Activated T-helper 9 cell treated with anti-CD3 and anti-CD28 coated beads, Interleukin-2, amount 50 U/mL, for 16 hours (primary cell): Measurements from ENCODE around the gene TSHZ2.
"Not testable (repeated sequence)": the region's sequence is repeated elsewhere in the genome, so short reads cannot be mapped to it uniquely, and the experiment has no call there.

Source experiments
- DNase-seq: peaks from one replicate; pipeline ENCODE4 v3.0.0-alpha.2; 2020; ENCODE audit warnings: low read depth

TSHZ2 gene

DNA sequence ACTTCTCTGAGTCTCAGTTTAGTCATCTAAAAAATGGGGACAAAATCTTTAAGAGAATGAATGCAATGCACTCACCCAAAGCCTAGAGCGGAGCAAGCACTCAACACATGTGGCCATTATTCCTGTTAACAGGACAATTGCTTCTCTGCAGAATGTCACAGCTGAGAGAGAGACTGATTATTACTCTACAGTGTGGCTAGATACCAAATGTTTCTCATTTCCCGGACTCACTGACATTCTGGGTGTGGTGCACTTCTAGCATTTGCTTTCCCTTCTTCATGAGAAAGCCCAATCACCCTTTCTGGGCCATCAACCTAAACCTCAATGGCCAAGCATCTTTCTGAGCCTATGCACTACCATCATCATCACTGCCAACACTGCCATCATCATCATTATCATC is 347.6 kb downstream of the TSHZ2 start:
- DNase-seq: no peak

DNA sequence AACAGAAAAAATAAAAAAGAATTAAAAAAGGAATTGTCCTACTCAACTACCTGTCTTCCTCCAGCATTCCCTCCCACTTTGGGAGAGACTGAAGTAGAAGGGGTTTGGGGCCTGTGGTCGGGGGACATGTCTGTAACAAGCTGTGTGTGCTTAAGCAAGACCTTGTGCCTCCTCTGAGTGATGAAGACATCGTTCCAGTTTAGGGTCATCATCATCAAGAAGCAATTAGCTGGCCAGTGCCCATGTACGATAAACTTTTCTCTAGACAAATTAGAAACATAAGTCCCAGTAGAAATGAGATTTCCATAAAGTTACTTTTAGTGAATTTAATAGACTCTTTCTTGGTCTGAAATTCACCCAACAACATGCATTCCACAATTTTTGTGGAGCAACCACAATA is 348.5 kb downstream of the TSHZ2 start:
- DNase-seq: no peak

- DNase-seq: no peak
Observed at GRCh38 chr20:53321596-53321995, 349.4 kb downstream of the TSHZ2 start.

DNA sequence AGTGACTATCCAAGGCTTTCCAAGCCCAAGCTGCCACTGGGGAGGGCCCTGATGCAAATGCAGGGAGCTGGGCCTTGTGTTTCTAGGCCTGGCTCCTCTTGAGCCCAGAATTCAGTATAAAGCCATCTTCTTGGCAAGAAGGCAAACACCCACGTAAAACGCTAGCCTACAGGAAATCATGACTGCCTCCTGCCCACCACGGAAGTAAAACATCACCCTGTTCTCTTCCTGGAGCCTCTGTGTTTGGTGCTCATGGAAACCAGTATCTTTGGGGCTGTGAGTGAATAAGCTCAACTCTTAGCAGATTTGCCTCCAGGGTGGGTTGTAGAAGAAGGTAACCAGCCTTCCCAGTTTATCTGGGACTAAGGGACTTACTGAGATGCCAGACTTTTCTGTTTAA is 350.5 kb downstream of the TSHZ2 start:
- no peak for DNase-seq

GRCh38 chr20:53323460-53323859 is 351.3 kb downstream of the TSHZ2 start:
- not testable (repeated sequence) for DNase-seq

DNA sequence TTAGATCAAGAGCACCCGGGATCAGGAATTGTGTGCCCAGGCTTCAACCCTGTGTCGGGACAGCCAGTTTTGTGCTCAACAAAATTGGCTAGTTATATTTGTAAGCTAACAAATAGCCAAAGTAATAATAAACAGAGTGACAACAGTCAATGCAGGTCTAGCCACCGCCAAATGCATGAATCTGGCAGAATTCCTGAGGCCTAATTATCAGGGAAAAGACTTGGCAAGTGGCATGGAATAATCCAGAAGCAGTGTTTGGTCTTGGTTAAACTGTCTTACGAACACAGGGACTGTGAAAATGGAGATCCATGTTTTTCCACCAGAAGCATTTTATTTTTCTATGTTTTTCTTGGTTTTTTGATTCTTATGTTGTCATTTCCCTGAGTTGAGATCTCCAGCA is 352.7 kb downstream of the TSHZ2 start:
- DNase-seq: no peak

DNA sequence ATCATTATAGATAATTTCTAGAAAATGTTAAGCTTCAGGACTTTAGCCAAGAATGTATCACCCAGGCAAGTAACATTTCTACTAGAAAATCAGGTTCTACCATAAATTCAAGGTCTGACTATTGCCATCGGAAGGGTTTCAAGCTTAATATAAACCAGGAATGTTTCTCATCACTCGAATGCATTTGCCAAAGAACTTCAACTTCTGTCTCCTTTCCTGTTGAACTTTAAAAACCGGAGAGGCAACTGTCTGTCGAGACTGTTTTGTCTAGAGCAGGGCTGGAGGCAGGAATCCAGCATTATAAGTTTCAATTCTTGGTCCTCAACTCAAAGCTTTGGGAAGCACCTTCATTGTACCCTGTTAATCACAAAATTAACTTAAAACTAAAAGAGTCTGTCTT is 356.8 kb downstream of the TSHZ2 start:
- no peak for DNase-seq

DNA sequence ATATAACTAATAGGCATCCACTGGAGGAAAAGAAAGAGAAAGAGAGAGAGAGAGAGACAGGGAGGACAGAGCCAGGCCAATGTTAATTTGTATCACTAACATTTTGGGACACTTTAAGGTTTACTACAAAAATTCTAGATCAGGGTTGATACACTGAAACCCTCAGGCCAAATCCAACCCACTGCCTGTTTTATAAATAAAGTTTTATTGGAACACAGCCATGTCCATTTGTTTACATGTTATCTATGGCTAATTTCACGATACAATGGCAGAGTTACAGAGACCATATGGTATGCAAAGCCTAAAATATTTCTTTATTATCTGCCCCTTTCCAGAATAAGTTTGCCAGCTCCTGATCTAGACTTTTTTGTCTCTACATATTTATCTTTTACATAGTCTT is 357.6 kb downstream of the TSHZ2 start:
- DNase-seq: no peak

GRCh38 chr20:53330601-53331140 is 358.5 kb downstream of the TSHZ2 start:
- DNase-seq: no peak

DNA sequence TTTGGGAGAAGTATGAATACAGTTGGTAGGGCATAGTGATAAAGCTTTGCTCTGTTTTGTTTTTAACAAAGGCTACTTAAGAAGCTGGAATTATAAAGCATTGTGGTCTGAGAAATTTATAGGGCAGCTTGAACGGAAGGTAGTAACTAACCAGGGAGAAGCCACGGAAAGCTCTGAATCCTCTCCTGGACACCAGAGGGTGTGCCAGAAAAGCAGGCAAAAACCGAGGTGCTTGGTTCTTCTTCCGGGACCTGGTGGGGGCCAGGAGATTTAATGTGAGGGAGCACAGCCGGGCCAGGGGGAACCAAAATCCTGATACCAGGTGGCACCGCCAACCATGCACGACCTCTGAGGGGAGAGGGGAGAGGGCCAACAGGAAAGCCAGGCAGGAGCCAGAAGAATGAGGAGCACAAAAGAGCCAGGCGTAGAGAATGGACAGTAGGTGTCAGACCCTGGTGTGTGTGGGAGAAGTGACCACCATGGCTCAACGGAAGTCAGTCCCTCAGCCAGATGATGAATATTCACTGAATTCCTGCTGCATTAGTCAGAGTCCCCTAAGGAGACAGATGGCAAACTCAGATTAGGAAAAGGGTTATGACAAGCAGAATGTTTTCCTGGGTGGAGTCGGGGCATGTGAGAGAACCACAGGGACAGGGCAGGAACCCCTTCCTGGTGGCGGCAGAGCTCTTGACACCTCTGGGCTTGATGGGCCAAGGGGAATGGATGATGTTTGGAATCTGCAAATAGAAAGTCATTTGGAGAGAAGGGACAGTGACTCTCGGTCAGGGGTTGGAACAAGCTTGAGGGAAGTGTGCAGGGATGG is 359.2 kb downstream of the TSHZ2 start:
- no peak for DNase-seq

DNA sequence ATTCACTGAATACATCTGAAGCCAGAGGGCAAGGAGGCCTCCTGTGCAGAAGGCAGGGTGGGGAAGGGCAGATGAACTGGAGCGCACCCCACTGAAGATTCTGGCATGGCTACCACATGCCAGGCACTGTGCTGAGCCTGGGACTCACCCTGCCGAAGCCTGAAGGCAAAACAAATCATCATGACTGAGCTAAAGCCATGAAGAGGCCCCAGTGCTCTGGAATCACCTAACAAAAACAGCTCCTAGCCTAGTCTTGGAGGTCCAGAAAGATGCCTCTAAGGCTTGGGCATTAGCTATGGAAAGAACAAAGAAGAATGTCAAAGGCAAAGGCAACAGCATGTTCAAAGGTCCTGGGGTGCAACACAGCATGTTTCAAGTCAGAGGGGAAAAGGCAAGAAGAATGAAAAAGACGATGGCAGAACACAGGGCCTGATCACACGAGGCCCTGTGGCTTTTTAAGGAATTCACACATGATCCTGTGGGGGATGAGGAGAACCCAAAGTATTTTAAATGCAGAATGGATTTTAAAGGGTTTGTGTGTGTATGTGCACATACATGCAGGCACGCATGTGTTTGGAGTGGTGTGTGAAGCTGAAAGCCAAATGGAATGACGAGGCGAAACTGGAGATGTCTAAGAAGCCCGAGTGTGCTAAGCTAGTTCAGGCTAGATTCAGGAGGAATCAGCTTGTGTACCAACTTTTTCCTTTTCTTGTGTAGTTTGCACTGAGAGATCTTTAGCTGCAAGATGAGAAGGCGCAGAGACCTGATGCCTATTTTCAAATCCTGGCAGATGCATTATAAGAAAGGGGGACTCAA is 360.1 kb downstream of the TSHZ2 start:
- DNase-seq: no peak

GRCh38 chr20:53334861-53335260 is 362.7 kb downstream of the TSHZ2 start:
- DNase-seq: no peak

DNA sequence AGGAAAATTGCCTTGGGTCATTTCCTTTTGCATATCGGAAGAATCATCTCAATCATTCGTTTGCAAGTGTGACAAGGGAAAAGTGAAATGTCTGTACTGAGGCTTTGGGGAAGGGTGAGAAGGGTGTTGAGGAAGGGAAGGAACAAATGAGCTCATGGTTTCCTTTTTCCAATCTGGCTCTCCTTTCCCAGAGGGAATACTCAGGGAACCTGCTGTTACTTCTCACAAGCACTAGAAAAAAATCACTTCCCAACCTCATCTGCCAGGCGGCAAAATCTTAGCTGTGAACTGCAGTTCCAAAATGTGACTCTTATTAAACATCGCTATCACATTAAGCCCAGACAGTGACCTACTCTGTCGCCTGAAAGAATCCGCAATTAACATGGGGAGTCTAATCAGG is 363.4 kb downstream of the TSHZ2 start:
- no peak for DNase-seq

DNA sequence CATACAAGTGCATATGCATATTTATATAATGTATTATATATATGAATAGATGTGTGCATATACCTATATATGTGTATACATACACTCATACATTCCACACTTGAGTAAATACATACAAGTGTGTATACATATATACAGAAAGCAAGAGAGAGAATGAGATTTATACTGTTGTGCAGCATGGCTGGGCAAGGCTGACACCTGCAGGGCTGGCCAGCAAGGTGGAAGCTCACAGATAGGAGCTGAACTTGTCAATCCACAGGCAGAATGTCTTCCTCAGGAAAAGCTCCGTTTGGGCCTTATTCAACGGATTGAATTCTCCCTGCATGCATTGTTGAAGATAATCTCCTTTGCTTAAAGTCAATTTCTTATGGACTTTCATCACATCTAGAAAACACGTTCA is 364.7 kb downstream of the TSHZ2 start:
- no peak for DNase-seq

GRCh38 chr20:53337390-53338101 is 365.4 kb downstream of the TSHZ2 start:
- DNase-seq: no peak

GRCh38 chr20:53338716-53339115 is 366.6 kb downstream of the TSHZ2 start:
- no peak for DNase-seq

DNA sequence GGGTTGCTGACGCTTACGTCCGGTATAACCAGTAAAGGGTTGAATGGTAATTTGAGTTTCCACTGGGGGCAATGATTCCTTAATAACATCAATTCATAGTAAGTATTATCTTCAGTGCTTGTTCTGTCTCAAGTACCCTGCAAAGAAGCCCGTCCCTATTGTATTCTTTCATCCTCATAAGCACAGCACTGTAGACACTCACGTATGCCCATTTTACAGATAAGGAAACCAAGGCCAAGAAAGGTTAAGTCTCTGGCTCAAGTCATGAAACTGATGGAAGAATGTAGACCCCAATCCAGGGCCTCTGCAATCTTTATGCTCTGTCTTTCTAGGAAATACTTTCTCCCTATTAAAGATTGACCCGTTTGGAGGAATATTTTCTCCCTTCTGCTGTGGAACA is 370.3 kb downstream of the TSHZ2 start:
- no peak for DNase-seq

DNA sequence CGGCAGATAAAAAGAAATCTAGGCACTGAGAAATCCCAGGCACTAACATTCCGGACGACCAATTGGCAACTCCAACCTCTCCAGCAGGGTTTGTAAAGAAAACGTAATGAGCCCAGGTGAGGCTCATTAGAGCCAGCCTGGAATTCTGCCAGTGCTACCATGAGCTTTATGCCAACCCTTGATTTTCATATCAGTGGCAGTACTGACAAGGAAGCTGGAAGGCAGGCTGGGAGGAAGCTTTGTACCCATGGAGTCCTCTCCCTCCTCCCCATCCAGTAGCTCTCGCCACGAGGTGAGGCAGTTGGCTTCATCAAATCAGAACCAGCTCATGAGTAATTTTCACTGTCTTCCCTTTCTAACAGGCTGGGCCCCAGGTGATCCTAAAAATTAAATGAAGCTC is 371.3 kb downstream of the TSHZ2 start:
- DNase-seq: no peak

GRCh38 chr20:53344891-53345290 is 372.7 kb downstream of the TSHZ2 start:
- no peak for DNase-seq

GRCh38 chr20:53345536-53346334 is 373.6 kb downstream of the TSHZ2 start:
- DNase-seq: no peak

- no peak for DNase-seq
Observed at GRCh38 chr20:53346335-53346648, 374.1 kb downstream of the TSHZ2 start.

DNA sequence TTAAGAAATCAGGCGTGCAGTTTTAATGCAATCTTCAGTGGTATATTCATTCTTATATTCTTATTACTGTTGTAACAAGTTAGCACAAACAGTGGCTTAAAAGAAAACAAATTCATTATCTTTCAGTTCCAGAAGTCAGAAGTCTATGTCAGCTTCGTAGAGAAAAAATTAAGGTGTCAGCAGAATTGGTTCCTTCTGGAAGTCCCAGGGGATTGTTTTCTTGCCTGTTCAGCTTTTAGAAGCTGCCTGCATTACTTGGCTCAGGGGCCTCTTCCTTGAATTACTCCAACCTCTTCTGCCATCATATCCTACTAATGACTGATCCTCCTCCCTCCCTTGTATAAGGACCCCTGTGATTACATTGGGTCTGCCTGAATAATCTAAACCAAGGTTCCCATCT is 377.6 kb downstream of the TSHZ2 start:
- no peak for DNase-seq
